ENCODE data around the gene KRI1.

GRCh38 chr19:10552510-10553053, 13.2 kb downstream of the KRI1 start:
- TF ChIP-seq CTCF (IDR thresholded peaks at IDR 0.05) (no peak), EP300 (IDR thresholded peaks at IDR 0.05) (no peak), POLR2A (IDR thresholded peaks at IDR 0.05) (no peak), POLR2AphosphoS5 (IDR thresholded peaks at IDR 0.05) (no peak)
